ENCODE measurements around the gene BMP6. TPM values are rescaled to one million over a fixed set of nuclear protein-coding genes. Genes with fewer than 3 reads are reported as not detected.
A peak's percentile ranks its signal among the peaks of the same experiment; 100 is the strongest.

The BMP6 gene
- total and polyA plus RNA-seq, 12 donors, result 0.59 to 4.1 (median 2.6) TPM

GRCh38 chr6:7866526-7866925 is 140.6 kb downstream of the BMP6 start:
- H3K4me1 ChIP-seq, result peaks cover 0 to 11% (median 0%) of the 10 kb centered on the region in 9 donors
- ATAC-seq, result no peak
- no peak for TF ChIP-seq CTCF (IDR thresholded peaks at IDR 0.05)

GRCh38 chr6:7868926-7869325 is 143.0 kb downstream of the BMP6 start:
- TF ChIP-seq CTCF (IDR thresholded peaks at IDR 0.05), result no peak
- H3K9me3 ChIP-seq, result peaks cover 0 to 10% (median 0%) of the 10 kb centered on the region in 11 donors
- H3K4me3 ChIP-seq, result no peak overlapping the region
- 93 to 95% methylated on average over 10 of the region's 10 CpGs for WGBS, 2 donors
- no peak overlapping the region for H3K27ac ChIP-seq
- no peak for DNase-seq
- no peaks in the 10 kb centered on the region for H3K27me3 ChIP-seq
- ATAC-seq, result no peak
- peaks cover 0 to 11% (median 0%) of the 10 kb centered on the region in 9 donors for H3K4me1 ChIP-seq
- intact Hi-C loops (cut with DNase I), result no loop called here
- H3K36me3 ChIP-seq, result no peaks in the 10 kb centered on the region

More at GRCh38 chr6:7866526-7866925, 140.6 kb downstream of the BMP6 start:
- no peak overlapping the region for H3K4me3 ChIP-seq
- H3K27me3 ChIP-seq, result no peaks in the 10 kb centered on the region
- H3K27ac ChIP-seq, result no peak overlapping the region
- no peaks in the 10 kb centered on the region for H3K9me3 ChIP-seq
- WGBS, 2 donors, result 94 to 100% methylated on average over 1 of the region's 1 CpG
- H3K36me3 ChIP-seq, result no peaks in the 10 kb centered on the region
- no peak for DNase-seq
- intact Hi-C loops (cut with DNase I), result no loop called here

- WGBS, 2 donors, result 86% methylated on average over 10 of the region's 10 CpGs
- H3K36me3 ChIP-seq, result peaks cover 0 to 50% (median 28%) of the 10 kb centered on the region in 9 donors
- DNase-seq (no peak), ATAC-seq (peak in 3 of 8 donors; percentile 21 to 44 (median 42))
- intact Hi-C loops (cut with DNase I), result no loop called here
- H3K9me3 ChIP-seq, result peaks cover 0 to 5% (median 0%) of the 10 kb centered on the region in 11 donors
- H3K27me3 ChIP-seq, result no peaks in the 10 kb centered on the region
- no peak overlapping the region for H3K27ac ChIP-seq
- no peaks in the 10 kb centered on the region for H3K4me1 ChIP-seq
- TF ChIP-seq CTCF (IDR thresholded peaks at IDR 0.05), result no peak
- no peak overlapping the region for H3K4me3 ChIP-seq
These were observed 152.6 kb downstream of the BMP6 start for GRCh38 chr6:7878401-7878964.

- Histone ChIP-seq H3K4me1 (no peaks in the 10 kb centered on the region), H3K27ac (no peak overlapping the region), H3K9me3 (no peaks in the 10 kb centered on the region), H3K4me3 (no peak overlapping the region), H3K27me3 (no peaks in the 10 kb centered on the region), H3K36me3 (peaks cover 2 to 56% (median 33%) of the 10 kb centered on the region in 9 donors)
- ATAC-seq, result no peak
- 97 to 100% methylated on average over 2 of the region's 2 CpGs for WGBS, 2 donors
- intact Hi-C loops (cut with DNase I), result no loop called here
- DNase-seq, result no peak
- no peak for TF ChIP-seq CTCF (IDR thresholded peaks at IDR 0.05)
These were observed 153.1 kb downstream of the BMP6 start for GRCh38 chr6:7879043-7879442.

Data from heart right ventricle (tissue), 16 donors.